Uterus (tissue), 4 donors: ENCODE measurements around the gene CASK. TPM values are rescaled to one million over a fixed set of nuclear protein-coding genes. Genes with fewer than 3 reads are reported as not detected.

Source experiments
- DNase-seq, 2 donors: peaks; one replicate each; pipeline ENCODE4 v3.0.0-alpha.2; 2019 to 2020
- H3K27ac ChIP-seq, 2 donors: fragments of 200-600 bp; sonication (generic); 1 replicate in 1 of 2; 2 replicates in 1 of 2; pipeline ENCODE4 v1.5.1; 2016 to 2018
- H3K27me3 ChIP-seq, 2 donors: fragments of 200-600 bp; sonication (generic); one replicate each; pipeline ENCODE4 v1.5.1; 2018 to 2019; ENCODE audit warnings: control low read depth in 1 of 2
- H3K36me3 ChIP-seq, 2 donors: fragments of 200-600 bp; sonication (generic); one replicate each; pipeline ENCODE4 v1.5.1; 2019; ENCODE audit warnings: control low read depth in 1 of 2
- H3K4me1 ChIP-seq, 2 donors: fragments of 200-600 bp; sonication (generic); one replicate each; pipeline ENCODE4 v1.5.1; 2018 to 2019; ENCODE audit warnings: control low read depth in 1 of 2
- H3K4me3 ChIP-seq, 2 donors: fragments of 200-600 bp; sonication (generic); 1 replicate in 1 of 2; 2 replicates in 1 of 2; pipeline ENCODE4 v1.5.1; 2018 to 2019; ENCODE audit warnings: mild to moderate bottlenecking in 1 of 2
- H3K9me3 ChIP-seq, 2 donors: fragments of 200-600 bp; sonication (generic); one replicate each; pipeline ENCODE4 v1.5.1; 2019; ENCODE audit warnings: control low read depth in 1 of 2
- CTCF ChIP-seq, 4 experiments: fragments of 200-600 bp in 2 of 4; fragments of 450-650 bp in 2 of 4; sonication (generic) in 2 of 4; IDR thresholded peaks; one replicate each; pipeline ENCODE4 v1.5.1; 2016 to 2019; ENCODE audit warnings: antibody characterized with exemption in 4 of 4, mild to moderate bottlenecking in 2 of 4, moderate library complexity in 1 of 4
- POLR2A ChIP-seq, 2 donors: fragments of 450-650 bp; IDR thresholded peaks; one replicate each; pipeline ENCODE4 v1.6.1; 2016; ENCODE audit warnings: antibody characterized with exemption in 2 of 2, mild to moderate bottlenecking in 1 of 2, moderate library complexity in 1 of 2
- intact Hi-C: fragments of 100-400 bp; cut with DNase I; formaldehyde crosslinking; loops from one replicate; pipeline ENCODE4 v1.15.1; 2023; ENCODE audit warnings: low total_unique reads
- total RNA-seq, 4 donors: library from RNA; depleted of rRNA in 3 of 4; stranded (reverse); fragments of >200 nt in 3 of 4; gene quantifications; one replicate each; pipeline versions ENCODE4 v1.1.0 to v1.2.4, GENCODE V29; 2014 to 2023
- donor health status: DM: yes; HTN: yes; CAD: no.

Gene CASK
- total RNA-seq, 4 donors from 2014 or later, result 7.9 to 76.0 (median 40.7) TPM

GRCh38 chrX:41705042-41705441 lies 218.3 kb downstream of the CASK start:
- intact Hi-C loops, result no loop called here
- H3K4me1 ChIP-seq, result no peaks in the 10 kb centered on the region
- no peaks in the 10 kb centered on the region for H3K9me3 ChIP-seq
- H3K27me3 ChIP-seq, result no peaks in the 10 kb centered on the region
- H3K36me3 ChIP-seq, result no peaks in the 10 kb centered on the region
- H3K27ac ChIP-seq, result no peak overlapping the region
- DNase-seq, result no peak
- no peak for TF ChIP-seq CTCF (IDR thresholded peaks at IDR 0.05)
- TF ChIP-seq POLR2A (IDR thresholded peaks at IDR 0.05), result no peak
- H3K4me3 ChIP-seq, result no peak overlapping the region

- intact Hi-C loops, result no loop called here
- no peak for DNase-seq
- no peaks in the 10 kb centered on the region for H3K36me3 ChIP-seq
- H3K4me1 ChIP-seq, result no peaks in the 10 kb centered on the region
- H3K9me3 ChIP-seq, result no peaks in the 10 kb centered on the region
- H3K27ac ChIP-seq, result no peak overlapping the region
- H3K4me3 ChIP-seq, result no peak overlapping the region
- H3K27me3 ChIP-seq, result no peaks in the 10 kb centered on the region
- TF ChIP-seq POLR2A (IDR thresholded peaks at IDR 0.05) (no peak), CTCF (IDR thresholded peaks at IDR 0.05) (no peak)
Measured at GRCh38 chrX:41703574-41704029, 219.8 kb downstream of the CASK start.

DNA sequence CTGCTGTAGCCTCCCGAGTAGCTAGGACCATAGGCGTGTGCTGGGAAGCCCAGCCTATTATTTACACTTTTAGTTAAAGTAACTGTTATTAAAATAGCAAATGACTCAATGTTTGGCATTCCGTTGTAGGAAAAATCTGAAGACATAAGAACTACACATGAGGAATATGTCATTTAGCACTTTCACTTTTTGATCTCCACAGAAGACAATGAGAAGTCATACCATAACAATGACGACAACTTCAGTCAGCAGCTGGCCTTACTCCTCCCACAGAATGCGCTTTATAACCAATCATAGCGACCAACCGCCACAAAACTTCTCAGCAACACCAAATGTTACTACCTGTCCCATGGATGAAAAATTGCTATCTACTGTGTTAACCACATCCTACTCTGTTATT lies 227.9 kb downstream of the CASK start:
- no peak for TF ChIP-seq POLR2A (IDR thresholded peaks at IDR 0.05)
- no peak for TF ChIP-seq CTCF (IDR thresholded peaks at IDR 0.05)
- no peak for DNase-seq
- Histone ChIP-seq H3K36me3 (no peaks in the 10 kb centered on the region), H3K4me1 (no peaks in the 10 kb centered on the region), H3K27me3 (peaks cover 0 to 5% of the 10 kb centered on the region in 2 donors), H3K4me3 (no peak overlapping the region), H3K27ac (no peak overlapping the region), H3K9me3 (no peaks in the 10 kb centered on the region)
- intact Hi-C loops, result no loop called here

DNA sequence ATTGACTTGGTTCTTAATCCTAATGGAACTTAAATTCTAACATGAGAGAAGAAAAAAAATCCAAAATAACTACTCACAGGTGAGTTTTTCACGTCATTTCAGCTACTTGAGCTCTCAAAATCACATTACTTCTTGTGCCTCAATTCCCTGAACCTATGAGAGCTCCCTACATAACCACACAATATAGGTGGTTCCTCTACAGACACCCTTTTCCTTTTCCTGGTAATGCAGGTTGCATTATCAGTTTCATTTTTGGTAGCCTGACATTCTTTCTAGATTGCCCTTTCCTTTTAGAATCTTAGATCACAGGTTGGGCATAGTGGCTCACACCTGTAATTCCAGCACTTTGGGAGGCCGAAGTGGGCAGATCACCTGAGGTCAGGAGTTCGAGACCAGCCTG lies 230.3 kb downstream of the CASK start:
- no peak overlapping the region for H3K27ac ChIP-seq

More for the DNA sequence above, 230.3 kb downstream of the CASK start:
- DNase-seq, result no peak
- intact Hi-C loops, result no loop called here
- Histone ChIP-seq H3K9me3 (no peaks in the 10 kb centered on the region), H3K4me3 (no peak overlapping the region), H3K27me3 (peaks cover 0 to 5% of the 10 kb centered on the region in 2 donors), H3K36me3 (no peaks in the 10 kb centered on the region), H3K4me1 (no peaks in the 10 kb centered on the region)
- TF ChIP-seq POLR2A (IDR thresholded peaks at IDR 0.05) (no peak), CTCF (IDR thresholded peaks at IDR 0.05) (no peak)
